Stomach (tissue), 9 donors: ENCODE results near the gene EIF2B4. TPM values are rescaled to one million over a fixed set of nuclear protein-coding genes. Genes with fewer than 3 reads are reported as not detected.

ENCODE experiments used
- DNase-seq, 2 donors: peaks; one replicate each; pipeline versions ENCODE4 v3.0.0 to v3.0.0-alpha.2; 2013 to 2019
- H3K27ac ChIP-seq, 5 donors: fragments of 200-600 bp in 4 of 5; sonication (generic) in 4 of 5; one replicate each; pipeline ENCODE4 v1.5.1; 2013 to 2019; ENCODE audit warnings: mild to moderate bottlenecking in 1 of 5, moderate library complexity in 1 of 5
- H3K27me3 ChIP-seq, 3 donors: fragments of 200-600 bp; sonication (generic); one replicate each; pipeline ENCODE4 v1.5.1; 2017 to 2019; ENCODE audit warnings: mixed run types in 1 of 3
- H3K36me3 ChIP-seq, 4 donors: fragments of 200-600 bp; sonication (generic); 1 replicate in 3 of 4; 2 replicates in 1 of 4; pipeline ENCODE4 v1.5.1; 2016 to 2019
- H3K4me1 ChIP-seq, 4 donors: fragments of 200-600 bp; sonication (generic); one replicate each; pipeline ENCODE4 v1.5.1; 2016 to 2019
- H3K4me3 ChIP-seq, 4 donors: fragments of 200-600 bp; sonication (generic) in 3 of 4; one replicate each; pipeline ENCODE4 v1.5.1; 2016 to 2019; ENCODE audit warnings: mild to moderate bottlenecking in 1 of 4
- H3K9me3 ChIP-seq, 4 donors: fragments of 200-600 bp; sonication (generic); one replicate each; pipeline ENCODE4 v1.5.1; 2016 to 2019
- CTCF ChIP-seq, 7 experiments: fragments of 450-650 bp in 4 of 7; fragments of 200-600 bp in 3 of 7; sonication (generic) in 3 of 7; IDR thresholded peaks; one replicate each; pipeline ENCODE4 v1.5.1; 2016 to 2019; ENCODE audit warnings: antibody characterized with exemption in 7 of 7, control low read depth in 2 of 7, mild to moderate bottlenecking in 1 of 7
- EP300 ChIP-seq: sonication (generic); formaldehyde crosslinking; IDR thresholded peaks from one replicate; pipeline ENCODE4 v1.6.1; 2017; ENCODE audit warnings: antibody characterized with exemption
- POLR2A ChIP-seq, 4 donors: fragments of 450-650 bp; IDR thresholded peaks; one replicate each; pipeline ENCODE4 v1.6.1; 2016; ENCODE audit warnings: antibody characterized with exemption in 4 of 4, control low read depth in 2 of 4, mild to moderate bottlenecking in 1 of 4, moderate library complexity in 1 of 4
- POLR2AphosphoS5 ChIP-seq, 3 donors: sonication (generic); formaldehyde crosslinking; IDR thresholded peaks; one replicate each; pipeline ENCODE4 v1.6.1; 2016; ENCODE audit warnings: antibody characterized with exemption in 3 of 3
- WGBS, 5 donors: extraction: QIAGEN DNeasy Blood & Tissue Kit in 3 of 5; methylation state at CpG; one replicate each; pipeline versions ENCODE4 v1.1.5 to v1.1.7; 2013 to 2018; 5-methylcytosine and 5-hydroxymethylcytosine counted together
- intact Hi-C: fragments of 100-400 bp; cut with DNase I; formaldehyde crosslinking; loops from one replicate; pipeline ENCODE4 v1.15.1; 2023; ENCODE audit warnings: low total_unique reads
- polyA plus RNA-seq, 3 donors: library from polyadenylated mRNA; stranded (reverse); fragments of 200-250 nt; gene quantifications; one replicate each; pipeline ENCODE4 v1.2.3, GENCODE V29; 2013
- total RNA-seq, 5 donors: library from RNA; depleted of rRNA; stranded (reverse); fragments of >200 nt; gene quantifications; one replicate each; pipeline versions ENCODE4 v1.1.0 to v1.2.3, GENCODE V29; 2014 to 2016
- donor health status: healthy with polysubstance abuse.
- donor health status: Bipolar disorder and iron deficiency.
- donor health status: healthy.

The EIF2B4 gene
- total and polyA plus RNA-seq, 8 donors, result 16.2 to 63.9 (median 41.3) TPM

DNA sequence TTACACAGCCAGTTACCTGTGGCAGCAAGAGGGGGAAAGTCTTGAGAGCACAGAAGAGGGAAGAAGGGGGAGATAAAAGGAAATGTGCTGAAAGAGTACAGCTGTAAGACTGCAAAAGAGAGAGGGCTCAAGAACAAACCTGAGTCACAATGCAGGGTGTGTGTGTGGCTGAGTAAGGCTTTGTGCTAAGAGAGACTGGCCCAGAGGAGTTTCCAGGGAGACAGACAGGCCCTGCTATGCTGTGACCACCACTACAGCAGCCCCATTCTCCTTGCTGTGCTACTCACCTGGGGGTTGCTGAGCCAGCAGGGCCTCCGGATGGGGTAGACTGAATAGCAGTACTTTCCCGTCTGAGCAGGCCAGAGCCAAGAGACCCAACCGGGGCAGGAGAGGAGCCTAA, 34.8 kb downstream of the EIF2B4 start:
- no peaks in the 10 kb centered on the region for H3K27me3 ChIP-seq
- H3K4me3 ChIP-seq, result no peak overlapping the region
- H3K9me3 ChIP-seq, result no peaks in the 10 kb centered on the region
- H3K4me1 ChIP-seq, result no peaks in the 10 kb centered on the region
- TF ChIP-seq CTCF (IDR thresholded peaks at IDR 0.05) (no peak), EP300 (no peak), POLR2A (IDR thresholded peaks at IDR 0.05) (no peak), POLR2AphosphoS5 (IDR thresholded peaks at IDR 0.05) (no peak)
- no peak for DNase-seq
- intact Hi-C loops, result no loop called here
- 85 to 98% (median 93%) methylated on average over 3 of the region's 3 CpGs for WGBS, 5 donors
- H3K36me3 ChIP-seq, result peaks cover 65 to 100% (median 100%) of the 10 kb centered on the region in 4 donors
- no peak overlapping the region for H3K27ac ChIP-seq

- 87 to 96% (median 93%) methylated on average over 5 of the region's 5 CpGs for WGBS, 5 donors
- intact Hi-C loops, result no loop called here
- no peaks in the 10 kb centered on the region for H3K9me3 ChIP-seq
- no peak overlapping the region for H3K27ac ChIP-seq
- peaks cover 29 to 45% (median 41%) of the 10 kb centered on the region in 4 donors for H3K36me3 ChIP-seq
- no peak overlapping the region for H3K4me3 ChIP-seq
- peaks cover 12 to 31% (median 28%) of the 10 kb centered on the region in 4 donors for H3K4me1 ChIP-seq
- no peaks in the 10 kb centered on the region for H3K27me3 ChIP-seq
- DNase-seq, result no peak
- no peak for TF ChIP-seq POLR2AphosphoS5 (IDR thresholded peaks at IDR 0.05)
- TF ChIP-seq POLR2A (IDR thresholded peaks at IDR 0.05), result no peak
- TF ChIP-seq EP300, result no peak
- no peak for TF ChIP-seq CTCF (IDR thresholded peaks at IDR 0.05)
Measured at GRCh38 chr2:27324720-27325119, 45.4 kb downstream of the EIF2B4 start.

DNA sequence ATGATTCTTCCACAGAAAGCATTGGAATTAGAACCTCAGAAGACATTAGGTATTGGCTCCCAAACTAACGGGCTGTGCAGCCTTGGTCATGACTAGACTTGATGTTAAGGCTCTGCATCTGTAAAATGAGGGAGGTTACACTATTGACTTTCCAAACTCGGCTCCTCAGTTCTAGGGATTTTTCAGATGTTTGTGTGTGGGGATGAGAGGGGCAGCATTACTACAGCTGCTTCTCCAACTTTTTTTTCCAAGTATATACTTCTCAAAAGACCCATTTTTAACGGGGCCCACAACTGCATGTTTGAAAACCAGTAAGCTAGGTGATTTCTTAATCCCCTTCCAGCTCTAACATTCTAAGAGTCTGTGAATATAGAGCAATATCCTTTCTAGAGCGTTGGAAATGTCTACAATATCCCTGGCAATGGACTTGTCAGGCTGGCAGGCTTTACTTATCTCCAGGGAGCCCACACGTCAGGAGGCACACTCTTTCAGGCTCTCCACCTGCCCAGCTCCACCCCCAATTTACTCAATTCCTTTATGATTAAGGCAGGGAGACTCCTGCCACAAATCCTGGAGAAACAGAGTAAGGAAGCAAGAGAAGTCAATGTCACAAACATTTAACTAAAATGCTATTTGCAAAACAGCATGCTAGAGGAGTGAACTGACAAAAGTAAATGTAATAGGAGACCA, 46.4 kb downstream of the EIF2B4 start:
- Histone ChIP-seq H3K27me3 (no peaks in the 10 kb centered on the region), H3K27ac (peak overlapping the region; percentile 95 to 99 (median 96)), H3K4me3 (peak overlapping the region; percentile 74 to 82 (median 76)), H3K36me3 (peaks cover 23 to 35% (median 31%) of the 10 kb centered on the region in 4 donors), H3K9me3 (no peaks in the 10 kb centered on the region), H3K4me1 (peaks cover 12 to 31% (median 28%) of the 10 kb centered on the region in 4 donors)
- 9 to 16% (median 10%) methylated on average over 5 of the region's 5 CpGs for WGBS, 5 donors
- DNase-seq, result peak in 1 of 2 donors; percentile 57
- intact Hi-C loops, result no loop called here
- TF ChIP-seq POLR2A (IDR thresholded peaks at IDR 0.05), result peak in 1 of 4 donors; percentile 5
- TF ChIP-seq EP300, result no peak
- TF ChIP-seq POLR2AphosphoS5 (IDR thresholded peaks at IDR 0.05), result no peak
- no peak for TF ChIP-seq CTCF (IDR thresholded peaks at IDR 0.05)

DNA sequence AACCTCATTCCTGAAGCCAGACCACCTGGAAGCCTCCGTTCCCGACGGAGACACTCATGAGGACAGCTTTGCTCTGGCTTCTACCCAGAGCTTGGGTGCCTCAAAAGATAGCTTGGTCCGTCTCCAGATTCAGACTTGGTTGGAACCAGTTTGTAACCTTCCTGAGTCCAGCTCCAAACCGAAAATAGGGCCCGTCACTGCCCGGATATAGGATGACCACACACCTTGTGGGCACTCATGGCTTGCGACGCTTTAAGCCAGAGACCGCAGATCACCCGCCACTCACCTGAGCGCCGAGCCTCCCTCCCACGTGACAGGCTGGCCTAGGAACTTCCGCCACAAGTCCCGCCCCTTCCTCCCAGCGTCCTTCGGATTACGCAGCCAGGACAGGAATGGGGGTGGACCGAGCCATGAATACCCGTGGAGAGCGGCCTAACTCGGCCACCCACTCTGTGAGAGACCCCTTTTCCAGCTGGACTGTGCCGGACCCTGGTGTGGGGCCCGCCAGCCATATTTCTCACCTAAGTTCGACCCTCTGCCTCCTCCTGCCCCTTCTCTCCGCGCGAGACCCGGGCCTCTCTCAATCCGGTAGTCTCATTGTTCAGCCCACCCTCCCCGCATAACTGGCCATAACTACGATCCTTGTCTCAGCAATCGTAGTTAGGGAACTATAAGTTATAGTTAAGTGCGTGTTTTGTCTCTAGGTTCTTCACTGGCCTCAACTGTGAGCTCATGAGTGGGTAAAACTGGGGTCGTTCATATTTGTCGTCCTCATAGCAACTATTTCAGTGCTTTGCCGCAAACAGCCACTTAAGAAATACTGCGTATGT, 47.2 kb downstream of the EIF2B4 start, which contains the start of gene MPV17:
Gene MPV17 (minus strand): TSS at position 332 of the 830 bp plus-strand sequence. CDS start 580 bp downstream, outside the sequence.
- 0 to 2% (median 1%) methylated on average over 38 to 39 of the region's 39 CpGs for WGBS, 5 donors
- Histone ChIP-seq H3K27ac (peak within 1 kb of the TSS; percentile 95 to 99 (median 96)), H3K4me1 (peaks cover 12 to 31% (median 28%) of the 10 kb centered on the region in 4 donors), H3K27me3 (no peaks in the 10 kb centered on the region), H3K9me3 (no peaks in the 10 kb centered on the region), H3K36me3 (peaks cover 15 to 33% (median 26%) of the 10 kb centered on the region in 4 donors), H3K4me3 (peak within 1 kb of the TSS; percentile 74 to 82 (median 76))
- intact Hi-C loops, result no loop called here
- TF ChIP-seq POLR2A (IDR thresholded peaks at IDR 0.05), result peak in 1 of 4 donors; percentile 78
- no peak for TF ChIP-seq EP300
- peak; percentile 90 to 98 (median 92) for TF ChIP-seq POLR2AphosphoS5 (IDR thresholded peaks at IDR 0.05)
- TF ChIP-seq CTCF (IDR thresholded peaks at IDR 0.05), result no peak
- DNase-seq, result peak; percentile 93 to 98
